Adrenal gland (tissue), 5 donors: Measurements from ENCODE around the gene ALDOC.

Experiments
- CTCF ChIP-seq, 6 experiments: fragments of 450-650 bp in 4 of 6; fragments of 200-600 bp in 2 of 6; sonication (generic) in 1 of 6; IDR thresholded peaks; 1 replicate in 5 of 6; 2 replicates in 1 of 6; pipeline versions ENCODE4 v1.5.1 to v1.8.0; 2016 to 2021; ENCODE audit warnings: antibody characterized with exemption in 6 of 6, mild to moderate bottlenecking in 2 of 6, moderate library complexity in 1 of 6
- POLR2A ChIP-seq, 2 donors: fragments of 450-650 bp; IDR thresholded peaks; one replicate each; pipeline ENCODE4 v1.6.1; 2017; ENCODE audit warnings: antibody characterized with exemption in 2 of 2, mild to moderate bottlenecking in 2 of 2, moderate library complexity in 1 of 2
- donor health status: DM: no; HTN: no; CAD: no.

GRCh38 chr17:28551421-28552175 lies 25.1 kb downstream of the ALDOC start:
- TF ChIP-seq CTCF (IDR thresholded peaks at IDR 0.05) (no peak), POLR2A (IDR thresholded peaks at IDR 0.05) (no peak)
